GM12874 (cell line): ENCODE measurements around the gene ATP6V1B1.

ENCODE experiments used
- TF ChIP-seq, protein P1 (sequence below): IDR thresholded peaks from 2 replicates; pipeline ENCODE4 v1.5.1; 2011; ENCODE audit warnings: low read depth, mild to moderate bottlenecking, control low read depth, low read length, moderate library complexity; ENCODE audit not compliant: insufficient read depth

The ATP6V1B1 gene

DNA sequence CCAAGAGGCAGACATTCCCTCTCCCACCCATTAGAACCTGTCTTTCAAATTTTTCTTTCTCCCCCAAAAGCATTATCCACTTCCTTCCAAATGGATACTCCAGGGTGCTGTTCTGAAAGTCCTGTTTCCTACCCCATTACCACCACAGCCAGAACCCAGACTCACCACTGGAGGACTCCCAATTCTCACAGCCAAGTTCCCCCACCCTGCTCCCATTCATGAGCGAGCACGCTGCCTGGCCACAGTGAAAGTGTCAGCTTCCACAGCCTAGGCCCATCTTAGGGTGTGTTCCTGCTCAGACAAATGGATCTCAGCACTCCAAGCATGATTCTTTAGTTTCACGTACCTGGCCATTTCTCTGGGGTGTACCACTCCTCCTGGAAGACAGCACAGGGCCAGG, 38.9 kb downstream of the ATP6V1B1 start:
- TF ChIP-seq, protein P1, sequence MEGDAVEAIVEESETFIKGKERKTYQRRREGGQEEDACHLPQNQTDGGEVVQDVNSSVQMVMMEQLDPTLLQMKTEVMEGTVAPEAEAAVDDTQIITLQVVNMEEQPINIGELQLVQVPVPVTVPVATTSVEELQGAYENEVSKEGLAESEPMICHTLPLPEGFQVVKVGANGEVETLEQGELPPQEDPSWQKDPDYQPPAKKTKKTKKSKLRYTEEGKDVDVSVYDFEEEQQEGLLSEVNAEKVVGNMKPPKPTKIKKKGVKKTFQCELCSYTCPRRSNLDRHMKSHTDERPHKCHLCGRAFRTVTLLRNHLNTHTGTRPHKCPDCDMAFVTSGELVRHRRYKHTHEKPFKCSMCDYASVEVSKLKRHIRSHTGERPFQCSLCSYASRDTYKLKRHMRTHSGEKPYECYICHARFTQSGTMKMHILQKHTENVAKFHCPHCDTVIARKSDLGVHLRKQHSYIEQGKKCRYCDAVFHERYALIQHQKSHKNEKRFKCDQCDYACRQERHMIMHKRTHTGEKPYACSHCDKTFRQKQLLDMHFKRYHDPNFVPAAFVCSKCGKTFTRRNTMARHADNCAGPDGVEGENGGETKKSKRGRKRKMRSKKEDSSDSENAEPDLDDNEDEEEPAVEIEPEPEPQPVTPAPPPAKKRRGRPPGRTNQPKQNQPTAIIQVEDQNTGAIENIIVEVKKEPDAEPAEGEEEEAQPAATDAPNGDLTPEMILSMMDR: no peak

DNA sequence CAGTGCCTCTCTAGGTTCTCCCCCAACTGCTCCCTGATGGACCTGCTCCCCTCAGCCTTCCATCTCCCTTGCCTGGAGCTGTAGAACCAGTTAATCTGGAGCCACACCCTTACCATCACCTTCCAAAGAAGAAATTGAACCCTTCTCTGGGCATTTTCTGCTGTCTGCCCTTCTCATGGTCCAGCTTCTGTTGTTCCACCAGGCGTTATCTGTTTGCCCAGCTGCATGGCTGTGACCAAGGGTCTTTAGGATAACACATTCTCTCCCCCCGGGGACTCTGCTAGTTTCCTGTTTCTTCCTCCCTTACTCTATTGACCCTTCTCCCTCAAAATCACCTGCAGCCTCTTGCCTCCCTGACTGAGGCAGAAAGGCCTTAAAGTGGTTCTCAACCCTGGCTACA, 39.5 kb downstream of the ATP6V1B1 start:
- TF ChIP-seq, protein P1: no peak

DNA sequence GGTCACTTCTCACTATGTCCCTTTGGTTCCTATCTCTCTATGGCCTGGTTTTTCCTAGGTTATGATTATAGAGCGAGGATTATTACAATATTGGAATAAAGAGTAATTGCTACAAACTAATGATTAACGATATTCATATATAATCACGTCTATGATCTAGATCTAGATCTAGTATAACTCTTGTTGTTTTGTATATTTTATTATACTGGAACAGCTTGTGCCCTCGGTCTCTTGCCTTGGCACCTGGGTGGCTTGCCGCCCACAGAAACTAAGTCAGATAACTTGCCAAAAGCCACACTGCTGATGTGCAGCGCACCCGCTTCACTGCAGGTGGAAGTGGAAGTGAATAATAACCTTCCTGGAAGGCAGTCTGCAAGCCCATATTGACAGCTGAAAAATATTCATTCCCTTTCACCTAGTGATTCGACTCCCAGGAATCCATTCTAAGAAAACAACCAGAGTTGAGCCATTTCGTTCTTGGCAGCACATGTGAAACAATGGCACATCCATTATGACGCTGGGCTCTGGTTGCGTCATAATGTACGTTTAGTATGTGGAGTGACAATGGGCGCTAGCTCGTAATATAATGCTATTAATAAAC, 42.0 kb downstream of the ATP6V1B1 start:
- TF ChIP-seq, protein P1: no peak

DNA sequence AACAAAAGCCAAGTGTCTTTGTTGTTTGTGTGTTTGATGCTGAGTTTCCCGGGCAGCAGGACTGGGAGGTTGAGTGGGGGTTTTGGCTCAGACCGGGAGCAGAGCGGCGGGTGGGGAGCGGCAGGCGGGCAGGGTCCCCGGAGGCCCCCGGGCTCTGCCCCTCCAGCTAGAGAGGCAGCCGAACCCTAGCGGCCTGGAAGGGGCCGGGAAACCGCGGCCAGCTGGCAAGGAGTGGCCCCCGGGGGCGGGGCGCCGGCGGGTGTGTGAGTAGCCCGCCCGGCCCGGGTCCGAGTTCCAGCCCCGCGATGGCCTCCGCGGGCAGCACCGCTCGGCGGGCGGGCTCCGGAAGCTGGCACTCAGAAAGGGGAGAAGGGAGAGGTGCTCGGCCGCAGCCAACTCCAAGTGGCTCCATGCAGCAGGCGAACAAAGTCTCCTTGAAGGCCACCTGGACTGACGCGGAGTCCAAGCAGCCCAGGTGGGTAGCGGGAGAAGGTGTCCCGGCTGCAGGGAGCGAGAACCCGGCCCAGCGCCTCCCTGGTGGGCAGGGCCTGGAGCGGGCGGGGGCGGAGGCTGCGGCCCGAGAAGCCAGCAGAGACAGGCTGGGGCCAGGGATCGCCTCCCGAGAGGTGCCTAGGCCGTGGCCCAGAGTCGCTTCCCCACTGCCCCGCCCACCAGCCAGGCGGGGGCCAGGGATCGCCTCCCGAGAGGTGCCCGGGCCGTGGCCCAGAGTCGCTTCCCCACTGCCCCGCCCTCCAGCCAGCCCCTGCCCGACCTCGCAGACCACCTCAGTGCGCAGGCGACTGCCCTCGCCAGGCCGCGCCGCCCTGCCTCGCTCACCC, 42.9 kb downstream of the ATP6V1B1 start, which contains the start of gene ANKRD53:
TSS of gene ANKRD53 (plus strand) at position 290 of the 839 bp plus-strand sequence. CDS start at position 306, 16 bp downstream.
- TF ChIP-seq, protein P1: no peak

DNA sequence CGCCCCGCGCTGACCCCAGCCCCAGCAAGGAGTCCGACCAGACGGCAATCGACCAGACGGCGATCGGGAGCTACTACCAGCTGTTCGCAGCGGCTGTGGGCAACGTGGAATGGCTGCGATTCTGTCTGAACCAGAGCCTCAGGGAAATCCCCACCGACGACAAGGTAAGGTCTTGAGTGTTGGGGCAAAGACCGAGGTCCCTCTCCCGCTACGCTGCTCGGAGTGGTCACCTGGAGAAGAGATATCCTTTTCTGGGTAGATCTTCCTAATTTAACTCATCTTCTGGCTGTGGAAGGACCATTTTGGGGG, 43.4 kb downstream of the ATP6V1B1 start:
- TF ChIP-seq, protein P1: no peak

DNA sequence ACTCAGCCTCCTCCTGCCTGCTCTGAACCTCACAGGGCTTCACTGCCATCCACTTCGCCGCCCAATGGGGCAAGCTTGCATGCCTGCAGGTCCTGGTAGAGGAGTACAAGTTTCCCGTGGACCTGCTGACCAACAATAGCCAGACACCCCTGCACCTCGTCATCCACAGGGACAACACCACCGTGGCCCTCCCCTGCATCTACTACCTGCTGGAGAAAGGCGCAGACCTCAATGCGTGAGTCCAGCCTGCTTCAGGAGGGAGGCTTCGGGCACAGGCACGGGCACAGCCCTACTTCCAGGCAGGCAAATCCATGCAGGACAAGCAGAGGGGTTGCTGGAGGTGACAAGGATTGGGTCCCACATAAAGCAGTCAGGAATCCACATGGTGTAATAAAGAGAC, 43.9 kb downstream of the ATP6V1B1 start:
- TF ChIP-seq, protein P1: no peak

DNA sequence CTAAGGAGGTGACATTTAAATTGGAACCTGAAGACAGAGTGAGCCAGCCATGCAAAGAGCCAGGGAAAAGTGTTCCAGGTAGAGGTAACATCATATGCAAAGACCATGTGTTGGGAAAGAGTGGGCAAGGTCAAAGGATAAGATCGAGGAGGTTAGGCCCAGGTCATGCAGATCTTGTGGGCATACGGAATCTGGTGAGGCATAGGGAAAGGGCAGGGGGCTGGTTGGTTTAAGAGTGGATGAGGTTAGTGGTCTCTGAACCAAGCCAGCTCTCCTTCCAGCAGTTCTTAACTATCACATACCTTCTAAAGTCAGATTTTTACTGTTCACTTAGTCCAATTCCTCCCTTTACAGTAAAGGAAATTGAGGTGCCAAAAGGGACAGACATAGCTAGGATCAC, 45.7 kb downstream of the ATP6V1B1 start:
- TF ChIP-seq, protein P1: no peak
